Measurements from ENCODE around the gene CAPN3. TPM values are rescaled to one million over a fixed set of nuclear protein-coding genes. Genes with fewer than 3 reads are reported as not detected.

Gene CAPN3
- total RNA-seq, 1 donor: 1.1 TPM

DNA sequence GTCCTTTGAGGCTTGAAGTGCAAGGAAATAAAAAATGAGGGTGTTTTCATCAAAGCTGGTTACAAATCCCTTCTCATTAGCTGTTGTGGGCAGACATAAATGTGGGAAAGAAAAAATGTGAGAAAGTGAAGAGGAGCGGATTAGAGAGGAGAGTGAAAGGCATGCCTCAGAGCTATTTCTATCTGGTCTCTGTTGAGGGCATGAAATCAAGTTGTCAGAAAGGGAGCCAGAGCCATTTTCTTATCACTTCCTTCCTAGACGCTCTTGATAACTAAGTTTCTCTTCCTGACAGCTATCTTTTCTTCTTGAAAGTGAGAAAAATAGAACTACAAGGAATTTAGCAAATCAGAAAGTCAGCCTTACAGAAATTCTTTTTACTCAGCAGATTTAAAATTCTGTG, 20.8 kb upstream of the CAPN3 start:
- Histone ChIP-seq H3K36me3 (ENCODE audit: insufficient read depth, low read length) (no peaks in the 10 kb centered on the region), H3K9me3 (ENCODE audit: low read depth, low read length) (peaks cover 7% of the 10 kb centered on the region), H3K4me2 (ENCODE audit: insufficient read depth, low read length) (no peak overlapping the region), H3K27ac (ENCODE audit: low read depth, low read length) (no peak overlapping the region), H3K27me3 (ENCODE audit: insufficient read depth, low read length) (no peaks in the 10 kb centered on the region), H4K20me1 (ENCODE audit: insufficient read depth, low read length) (no peaks in the 10 kb centered on the region), H2AFZ (ENCODE audit: low read length) (no peak overlapping the region), H3K4me3 (ENCODE audit: insufficient read depth, low read length) (no peak overlapping the region), H3K79me2 (ENCODE audit: insufficient read depth, low read length) (no peaks in the 10 kb centered on the region), H3K4me1 (ENCODE audit: insufficient read depth, low read length) (no peaks in the 10 kb centered on the region)
- no peak for TF ChIP-seq CTCF (IDR thresholded peaks at IDR 0.05; ENCODE audit: extremely low read depth, low read depth, low read length)
- no peak for DNase-seq (ENCODE audit: insufficient read length, low spot score, missing footprints)

DNA sequence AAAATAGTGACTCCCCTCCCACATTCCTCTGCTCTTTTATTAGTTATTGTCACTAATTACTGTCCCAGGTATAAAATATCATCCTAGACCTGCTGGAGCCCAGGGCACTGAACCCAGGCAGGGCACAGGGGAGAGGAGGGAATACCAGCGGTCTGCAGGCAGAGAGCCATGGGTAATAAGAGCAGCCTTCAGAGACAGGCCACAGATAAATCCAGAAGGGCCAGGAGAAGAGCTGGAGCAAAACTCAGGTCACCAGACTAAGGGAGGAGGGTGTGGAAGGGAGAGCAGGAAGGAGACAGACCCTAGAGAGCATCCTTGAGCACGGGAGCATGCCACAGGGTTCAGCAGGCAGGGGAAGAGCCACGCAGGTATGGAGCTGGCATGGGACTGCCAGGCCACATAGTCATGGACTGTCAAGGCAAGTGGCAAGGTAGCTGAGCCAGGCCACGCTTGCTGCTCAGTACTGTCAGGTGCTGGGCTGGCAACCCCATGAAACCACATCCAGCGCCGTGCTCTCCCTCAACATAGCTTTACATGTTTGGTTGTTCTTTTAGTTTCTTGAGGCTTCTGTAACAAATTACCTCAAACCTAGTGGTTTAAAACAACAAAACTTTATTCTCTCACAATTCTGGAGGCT, 15.6 kb upstream of the CAPN3 start:
- TF ChIP-seq CTCF (IDR thresholded peaks at IDR 0.05; ENCODE audit: extremely low read depth, low read depth, low read length): no peak
- no peak overlapping the region for H2AFZ ChIP-seq (ENCODE audit: low read length)
- H3K79me2 ChIP-seq (ENCODE audit: insufficient read depth, low read length): no peaks in the 10 kb centered on the region
- H4K20me1 ChIP-seq (ENCODE audit: insufficient read depth, low read length): no peaks in the 10 kb centered on the region
- no peaks in the 10 kb centered on the region for H3K27me3 ChIP-seq (ENCODE audit: insufficient read depth, low read length)
- no peak overlapping the region for H3K4me2 ChIP-seq (ENCODE audit: insufficient read depth, low read length)
- no peaks in the 10 kb centered on the region for H3K36me3 ChIP-seq (ENCODE audit: insufficient read depth, low read length)
- DNase-seq (ENCODE audit: insufficient read length, low spot score, missing footprints): no peak
- H3K27ac ChIP-seq (ENCODE audit: low read depth, low read length): no peak overlapping the region
- no peaks in the 10 kb centered on the region for H3K9me3 ChIP-seq (ENCODE audit: low read depth, low read length)
- H3K4me1 ChIP-seq (ENCODE audit: insufficient read depth, low read length): peaks cover 23% of the 10 kb centered on the region
- H3K4me3 ChIP-seq (ENCODE audit: insufficient read depth, low read length): no peak overlapping the region

GRCh38 chr15:42344763-42345162, 14.5 kb upstream of the CAPN3 start:
- no peaks in the 10 kb centered on the region for H4K20me1 ChIP-seq (ENCODE audit: insufficient read depth, low read length)
- no peak for DNase-seq (ENCODE audit: insufficient read length, low spot score, missing footprints)
- H3K27ac ChIP-seq (ENCODE audit: low read depth, low read length): peak overlapping the region; percentile 19
- peaks cover 31% of the 10 kb centered on the region for H3K4me1 ChIP-seq (ENCODE audit: insufficient read depth, low read length)
- no peak overlapping the region for H2AFZ ChIP-seq (ENCODE audit: low read length)
- TF ChIP-seq CTCF (IDR thresholded peaks at IDR 0.05; ENCODE audit: extremely low read depth, low read depth, low read length): no peak
- no peaks in the 10 kb centered on the region for H3K27me3 ChIP-seq (ENCODE audit: insufficient read depth, low read length)
- H3K9me3 ChIP-seq (ENCODE audit: low read depth, low read length): no peaks in the 10 kb centered on the region
- H3K36me3 ChIP-seq (ENCODE audit: insufficient read depth, low read length): no peaks in the 10 kb centered on the region
- no peak overlapping the region for H3K4me3 ChIP-seq (ENCODE audit: insufficient read depth, low read length)
- H3K79me2 ChIP-seq (ENCODE audit: insufficient read depth, low read length): no peaks in the 10 kb centered on the region
- H3K4me2 ChIP-seq (ENCODE audit: insufficient read depth, low read length): peak overlapping the region; percentile 41

- Histone ChIP-seq H3K36me3 (ENCODE audit: insufficient read depth, low read length) (no peaks in the 10 kb centered on the region), H3K27me3 (ENCODE audit: insufficient read depth, low read length) (no peaks in the 10 kb centered on the region), H3K4me1 (ENCODE audit: insufficient read depth, low read length) (peaks cover 31% of the 10 kb centered on the region), H3K27ac (ENCODE audit: low read depth, low read length) (no peak overlapping the region), H4K20me1 (ENCODE audit: insufficient read depth, low read length) (no peaks in the 10 kb centered on the region), H2AFZ (ENCODE audit: low read length) (no peak overlapping the region), H3K4me2 (ENCODE audit: insufficient read depth, low read length) (no peak overlapping the region), H3K9me3 (ENCODE audit: low read depth, low read length) (no peaks in the 10 kb centered on the region), H3K79me2 (ENCODE audit: insufficient read depth, low read length) (no peaks in the 10 kb centered on the region), H3K4me3 (ENCODE audit: insufficient read depth, low read length) (no peak overlapping the region)
- TF ChIP-seq CTCF (IDR thresholded peaks at IDR 0.05; ENCODE audit: extremely low read depth, low read depth, low read length): no peak
- DNase-seq (ENCODE audit: insufficient read length, low spot score, missing footprints): no peak
These were observed 13.8 kb upstream of the CAPN3 start for GRCh38 chr15:42345504-42345903.
